Astrocyte (in vitro differentiated cells and primary cell): ENCODE data around the gene ISL1.

Experiments used
- EZH2 ChIP-seq: IDR thresholded peaks from 2 replicates; pipeline ENCODE4 v1.6.1; 2012; ENCODE audit warnings: mild to moderate bottlenecking, low read length, inconsistent platforms; ENCODE audit not compliant: insufficient read depth
- TF ChIP-seq, protein P1 (sequence below): IDR thresholded peaks from 2 replicates; pipeline ENCODE4 v1.5.1; 2011; ENCODE audit warnings: low read depth, mild to moderate bottlenecking, inconsistent platforms, low read length, moderate library complexity; ENCODE audit not compliant: insufficient read depth

DNA sequence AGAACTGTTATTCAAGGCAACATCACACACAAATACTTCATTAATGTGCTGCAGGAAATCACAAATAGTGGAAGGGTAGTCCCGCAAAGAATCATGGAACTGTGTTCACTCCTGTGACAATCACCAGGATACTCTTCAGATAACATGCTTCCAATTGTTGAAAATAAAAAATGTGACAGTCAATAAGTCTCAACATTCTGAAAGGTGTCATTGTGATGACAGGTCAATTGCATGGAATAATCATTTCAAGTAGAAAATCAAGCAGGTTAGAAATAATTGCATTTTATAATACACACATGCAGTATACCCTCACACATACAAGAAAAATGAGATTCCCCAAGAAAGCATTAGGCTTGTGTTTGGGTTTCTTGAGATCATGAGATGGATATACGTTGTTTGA, 46.4 kb upstream of the ISL1 start:
- TF ChIP-seq, protein P1, sequence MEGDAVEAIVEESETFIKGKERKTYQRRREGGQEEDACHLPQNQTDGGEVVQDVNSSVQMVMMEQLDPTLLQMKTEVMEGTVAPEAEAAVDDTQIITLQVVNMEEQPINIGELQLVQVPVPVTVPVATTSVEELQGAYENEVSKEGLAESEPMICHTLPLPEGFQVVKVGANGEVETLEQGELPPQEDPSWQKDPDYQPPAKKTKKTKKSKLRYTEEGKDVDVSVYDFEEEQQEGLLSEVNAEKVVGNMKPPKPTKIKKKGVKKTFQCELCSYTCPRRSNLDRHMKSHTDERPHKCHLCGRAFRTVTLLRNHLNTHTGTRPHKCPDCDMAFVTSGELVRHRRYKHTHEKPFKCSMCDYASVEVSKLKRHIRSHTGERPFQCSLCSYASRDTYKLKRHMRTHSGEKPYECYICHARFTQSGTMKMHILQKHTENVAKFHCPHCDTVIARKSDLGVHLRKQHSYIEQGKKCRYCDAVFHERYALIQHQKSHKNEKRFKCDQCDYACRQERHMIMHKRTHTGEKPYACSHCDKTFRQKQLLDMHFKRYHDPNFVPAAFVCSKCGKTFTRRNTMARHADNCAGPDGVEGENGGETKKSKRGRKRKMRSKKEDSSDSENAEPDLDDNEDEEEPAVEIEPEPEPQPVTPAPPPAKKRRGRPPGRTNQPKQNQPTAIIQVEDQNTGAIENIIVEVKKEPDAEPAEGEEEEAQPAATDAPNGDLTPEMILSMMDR, result no peak
- TF ChIP-seq EZH2, result no peak
